ENCODE data around the gene AGAP3.

- TF ChIP-seq CTCF (IDR thresholded peaks at IDR 0.05) (no peak), POLR2A (IDR thresholded peaks at IDR 0.05) (no peak), POLR2AphosphoS5 (IDR thresholded peaks at IDR 0.05) (no peak)
These were observed 50.9 kb downstream of the AGAP3 start for GRCh38 chr7:151137076-151137675.

Measured in prostate gland (tissue), 2 donors.